Hepatocyte (in vitro differentiated cells): ENCODE results near the gene EYA4. TPM values are rescaled to one million over a fixed set of nuclear protein-coding genes. Genes with fewer than 3 reads are reported as not detected.

Source experiments
- DNase-seq: peaks from one replicate; pipeline ENCODE4 v3.0.0-alpha.2; 2016; ENCODE audit warnings: low spot score
- H2AFZ ChIP-seq: fragments of 200-600 bp; sonication (generic); 2 replicates; pipeline ENCODE4 v1.6.0; 2016; ENCODE audit warnings: antibody characterized with exemption, mild to moderate bottlenecking
- H3K27ac ChIP-seq: fragments of 200-600 bp; sonication (generic); 2 replicates; pipeline ENCODE4 v1.5.1; 2016; ENCODE audit warnings: mild to moderate bottlenecking
- H3K27me3 ChIP-seq: fragments of 200-600 bp; sonication (generic); 2 replicates; pipeline ENCODE4 v1.6.1; 2016
- H3K36me3 ChIP-seq: fragments of 200-600 bp; sonication (generic); replicated peaks from 2 replicates; pipeline ENCODE4 v1.5.1; 2016; ENCODE audit warnings: low read depth; ENCODE audit not compliant: insufficient read depth
- H3K4me1 ChIP-seq: fragments of 200-600 bp; sonication (generic); 2 replicates; pipeline ENCODE4 v1.5.1; 2016; ENCODE audit warnings: mild to moderate bottlenecking, moderate library complexity; ENCODE audit not compliant: insufficient read depth
- H3K4me2 ChIP-seq: fragments of 200-600 bp; sonication (generic); 2 replicates; pipeline ENCODE4 v1.6.0; 2016
- H3K4me3 ChIP-seq: fragments of 200-600 bp; sonication (generic); 2 replicates; pipeline ENCODE4 v1.5.1; 2016; ENCODE audit warnings: mild to moderate bottlenecking
- H3K79me2 ChIP-seq: fragments of 200-600 bp; sonication (generic); 2 replicates; pipeline ENCODE4 v1.6.0; 2017; ENCODE audit warnings: mild to moderate bottlenecking
- H3K9me2 ChIP-seq: fragments of 200-600 bp; sonication (generic); replicated peaks from 2 replicates; pipeline ENCODE4 v1.6.0; 2017; ENCODE audit warnings: mild to moderate bottlenecking; ENCODE audit not compliant: insufficient read depth
- H3K9me3 ChIP-seq: fragments of 200-600 bp; sonication (generic); 2 replicates; pipeline ENCODE4 v1.5.1; 2016; ENCODE audit warnings: low read depth, mild to moderate bottlenecking
- H4K20me1 ChIP-seq: fragments of 200-600 bp; sonication (generic); 2 replicates; pipeline ENCODE4 v1.6.0; 2016; ENCODE audit warnings: mild to moderate bottlenecking; ENCODE audit not compliant: insufficient read depth, poor library complexity, severe bottlenecking
- EZH2 ChIP-seq: fragments of 200-600 bp; sonication (generic); IDR thresholded peaks from 2 replicates; pipeline ENCODE4 v1.6.1; 2016; ENCODE audit warnings: antibody characterized with exemption, mild to moderate bottlenecking, borderline replicate concordance
- EZH2phosphoT487 ChIP-seq: fragments of 200-600 bp; sonication (generic); IDR thresholded peaks from one replicate; pipeline ENCODE4 v1.6.1; 2018; ENCODE audit warnings: antibody characterized with exemption, mild to moderate bottlenecking, low read depth, moderate library complexity; ENCODE audit not compliant: unreplicated experiment, severe bottlenecking
- WGBS: methylation state at CpG from one replicate; pipeline ENCODE4 v1.1.6; 2016; ENCODE audit warnings: low lambda C conversion rate; ENCODE audit errors: missing lambda C conversion rate; 5-methylcytosine and 5-hydroxymethylcytosine counted together
- polyA plus RNA-seq: library from polyadenylated mRNA; unstranded; fragments of >200 nt; fragmentation: Nextera tagmentation; extraction: Ambion mirVana; gene quantifications from 2 replicates; pipeline ENCODE4 v1.2.1, GENCODE V29; 2016
- total RNA-seq: library from RNA; depleted of rRNA; stranded (reverse); fragments of >200 nt; gene quantifications from 2 replicates; pipeline ENCODE4 v1.2.3, GENCODE V29; 2014
- TF ChIP-seq, protein P1 (sequence below): fragments of 200-600 bp; sonication (generic); IDR thresholded peaks from 2 replicates; pipeline ENCODE4 v1.5.1; 2016; ENCODE audit warnings: antibody characterized with exemption, mild to moderate bottlenecking; ENCODE audit not compliant: poor library complexity

EYA4 gene
- total and polyA plus RNA-seq, 2 experiments from 2014 or later = 0.33 to 1.8 TPM

DNA sequence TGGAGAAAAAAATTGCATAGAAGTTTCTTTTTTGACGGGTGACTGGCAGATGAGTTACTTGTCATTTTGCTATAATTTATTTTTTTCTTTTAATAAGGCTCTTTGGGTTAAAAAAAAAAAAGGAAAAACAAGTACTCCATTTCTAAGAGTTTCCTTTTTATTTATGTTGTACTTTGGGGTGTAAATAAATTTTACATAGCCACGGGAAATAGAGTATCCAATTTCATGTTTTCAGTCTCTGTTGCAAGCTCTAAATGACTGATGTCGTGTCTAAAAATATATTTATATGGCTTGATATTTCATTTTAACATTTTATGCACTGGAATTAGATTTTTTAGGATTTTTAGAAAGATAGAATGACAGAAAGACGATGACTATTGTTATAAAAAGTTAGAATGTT, 3.4 kb downstream of the EYA4 start:
- H3K4me2 ChIP-seq = no peak overlapping the region
- WGBS = 46% methylated on average over 4 of the region's 4 CpGs
- no peak overlapping the region for H2AFZ ChIP-seq
- no peak for TF ChIP-seq EZH2phosphoT487
- TF ChIP-seq, protein P1, sequence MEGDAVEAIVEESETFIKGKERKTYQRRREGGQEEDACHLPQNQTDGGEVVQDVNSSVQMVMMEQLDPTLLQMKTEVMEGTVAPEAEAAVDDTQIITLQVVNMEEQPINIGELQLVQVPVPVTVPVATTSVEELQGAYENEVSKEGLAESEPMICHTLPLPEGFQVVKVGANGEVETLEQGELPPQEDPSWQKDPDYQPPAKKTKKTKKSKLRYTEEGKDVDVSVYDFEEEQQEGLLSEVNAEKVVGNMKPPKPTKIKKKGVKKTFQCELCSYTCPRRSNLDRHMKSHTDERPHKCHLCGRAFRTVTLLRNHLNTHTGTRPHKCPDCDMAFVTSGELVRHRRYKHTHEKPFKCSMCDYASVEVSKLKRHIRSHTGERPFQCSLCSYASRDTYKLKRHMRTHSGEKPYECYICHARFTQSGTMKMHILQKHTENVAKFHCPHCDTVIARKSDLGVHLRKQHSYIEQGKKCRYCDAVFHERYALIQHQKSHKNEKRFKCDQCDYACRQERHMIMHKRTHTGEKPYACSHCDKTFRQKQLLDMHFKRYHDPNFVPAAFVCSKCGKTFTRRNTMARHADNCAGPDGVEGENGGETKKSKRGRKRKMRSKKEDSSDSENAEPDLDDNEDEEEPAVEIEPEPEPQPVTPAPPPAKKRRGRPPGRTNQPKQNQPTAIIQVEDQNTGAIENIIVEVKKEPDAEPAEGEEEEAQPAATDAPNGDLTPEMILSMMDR = no peak
- TF ChIP-seq EZH2 = no peak
- no peaks in the 10 kb centered on the region for H3K79me2 ChIP-seq
- H3K4me3 ChIP-seq = no peak overlapping the region
- no peaks in the 10 kb centered on the region for H4K20me1 ChIP-seq
- H3K9me2 ChIP-seq = no peaks in the 10 kb centered on the region
- H3K27ac ChIP-seq = no peak overlapping the region
- H3K9me3 ChIP-seq = no peaks in the 10 kb centered on the region
- peaks cover 86% of the 10 kb centered on the region for H3K27me3 ChIP-seq
- DNase-seq = no peak
- peaks cover 12% of the 10 kb centered on the region for H3K4me1 ChIP-seq
- H3K36me3 ChIP-seq = no peaks in the 10 kb centered on the region

DNA sequence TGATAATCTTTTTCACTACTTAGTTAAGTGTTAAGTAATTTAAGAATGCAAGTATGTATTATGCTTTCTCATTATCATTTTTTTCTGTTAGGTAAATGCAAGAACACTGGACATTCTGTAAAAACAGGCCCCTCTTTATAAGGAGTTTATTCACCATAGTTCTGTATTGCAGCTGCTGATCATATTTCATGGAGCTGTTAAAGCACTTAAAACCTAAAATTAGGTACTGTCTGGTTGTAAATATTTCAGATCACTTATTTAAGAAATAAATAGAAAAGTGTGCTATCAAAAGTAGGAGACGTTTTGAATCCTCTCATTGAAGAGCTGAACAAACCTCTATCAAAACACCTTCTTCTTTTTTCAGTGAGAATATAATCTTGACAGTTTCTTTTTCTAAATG, 3.9 kb downstream of the EYA4 start:
- Histone ChIP-seq H3K9me3 (no peaks in the 10 kb centered on the region), H3K4me1 (peaks cover 12% of the 10 kb centered on the region), H3K9me2 (no peaks in the 10 kb centered on the region), H2AFZ (no peak overlapping the region), H3K4me2 (no peak overlapping the region), H3K27ac (no peak overlapping the region), H3K79me2 (no peaks in the 10 kb centered on the region), H3K27me3 (peaks cover 84% of the 10 kb centered on the region), H3K4me3 (no peak overlapping the region), H4K20me1 (no peaks in the 10 kb centered on the region), H3K36me3 (no peaks in the 10 kb centered on the region)
- no peak for DNase-seq
- 43% methylated on average over 1 of the region's 1 CpG for WGBS
- TF ChIP-seq EZH2phosphoT487 (no peak), EZH2 (no peak)
- TF ChIP-seq, protein P1 = no peak

DNA sequence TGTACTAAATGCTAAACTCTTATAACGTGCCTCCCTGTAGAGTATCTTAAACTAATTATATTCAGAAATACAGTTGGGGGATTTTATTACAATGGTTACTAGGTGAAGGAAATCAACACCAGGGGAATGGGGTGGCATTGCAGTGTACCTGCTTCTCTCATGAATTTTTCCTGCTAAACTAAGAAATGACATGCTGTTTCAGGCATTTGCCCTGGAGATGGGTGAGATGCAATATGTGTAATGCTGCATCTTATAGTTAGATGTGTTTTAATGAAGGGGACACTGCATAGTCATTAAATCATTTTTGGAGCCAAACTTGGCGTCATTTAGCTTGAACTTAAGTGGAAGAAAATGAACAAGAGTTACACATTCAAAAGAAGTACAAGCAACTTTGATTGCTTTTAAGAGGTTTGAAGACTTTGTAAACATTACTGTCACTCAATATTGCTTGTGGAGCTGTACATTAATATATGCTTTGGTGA, 4.3 kb downstream of the EYA4 start:
- H2AFZ ChIP-seq = no peak overlapping the region
- TF ChIP-seq, protein P1 = no peak
- TF ChIP-seq EZH2phosphoT487 (no peak), EZH2 (no peak)
- WGBS = 63% methylated on average over 2 of the region's 2 CpGs
- no peaks in the 10 kb centered on the region for H3K9me2 ChIP-seq
- H3K79me2 ChIP-seq = no peaks in the 10 kb centered on the region
- H3K27ac ChIP-seq = no peak overlapping the region
- no peak for DNase-seq
- H4K20me1 ChIP-seq = no peaks in the 10 kb centered on the region
- no peaks in the 10 kb centered on the region for H3K36me3 ChIP-seq
- H3K4me2 ChIP-seq = no peak overlapping the region
- H3K9me3 ChIP-seq = no peaks in the 10 kb centered on the region
- peaks cover 12% of the 10 kb centered on the region for H3K4me1 ChIP-seq
- H3K27me3 ChIP-seq = peaks cover 80% of the 10 kb centered on the region
- H3K4me3 ChIP-seq = no peak overlapping the region

DNA sequence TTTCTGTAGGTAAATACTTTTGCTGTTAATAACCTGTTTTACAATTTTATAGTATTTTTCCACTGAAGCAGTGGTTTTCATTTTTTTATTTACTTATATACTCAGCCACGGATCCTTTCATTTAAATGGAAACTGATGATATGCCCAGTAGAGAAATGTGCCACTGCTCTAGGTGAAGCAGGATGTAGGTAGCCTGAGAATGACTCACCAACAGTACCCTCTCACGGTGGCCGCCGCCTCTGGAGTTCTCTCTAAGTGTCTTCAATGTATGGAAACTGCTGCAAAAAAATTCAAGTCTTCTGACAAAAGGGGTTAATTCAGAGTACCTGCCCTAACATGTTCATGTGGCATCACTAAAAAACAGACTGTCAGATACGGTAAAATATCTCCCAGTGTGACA, 6.4 kb downstream of the EYA4 start:
- no peaks in the 10 kb centered on the region for H3K9me2 ChIP-seq
- no peaks in the 10 kb centered on the region for H3K9me3 ChIP-seq
- H3K27ac ChIP-seq = no peak overlapping the region
- H2AFZ ChIP-seq = no peak overlapping the region
- peaks cover 8% of the 10 kb centered on the region for H3K4me1 ChIP-seq
- WGBS = 73% methylated on average over 5 of the region's 5 CpGs
- TF ChIP-seq EZH2phosphoT487 (no peak), EZH2 (no peak)
- TF ChIP-seq, protein P1 = no peak
- no peaks in the 10 kb centered on the region for H3K36me3 ChIP-seq
- H3K4me3 ChIP-seq = no peak overlapping the region
- H3K79me2 ChIP-seq = no peaks in the 10 kb centered on the region
- H3K4me2 ChIP-seq = no peak overlapping the region
- DNase-seq = no peak
- no peaks in the 10 kb centered on the region for H4K20me1 ChIP-seq
- peaks cover 65% of the 10 kb centered on the region for H3K27me3 ChIP-seq
